Measurements from ENCODE around the gene KAT2A.

KAT2A gene

DNA sequence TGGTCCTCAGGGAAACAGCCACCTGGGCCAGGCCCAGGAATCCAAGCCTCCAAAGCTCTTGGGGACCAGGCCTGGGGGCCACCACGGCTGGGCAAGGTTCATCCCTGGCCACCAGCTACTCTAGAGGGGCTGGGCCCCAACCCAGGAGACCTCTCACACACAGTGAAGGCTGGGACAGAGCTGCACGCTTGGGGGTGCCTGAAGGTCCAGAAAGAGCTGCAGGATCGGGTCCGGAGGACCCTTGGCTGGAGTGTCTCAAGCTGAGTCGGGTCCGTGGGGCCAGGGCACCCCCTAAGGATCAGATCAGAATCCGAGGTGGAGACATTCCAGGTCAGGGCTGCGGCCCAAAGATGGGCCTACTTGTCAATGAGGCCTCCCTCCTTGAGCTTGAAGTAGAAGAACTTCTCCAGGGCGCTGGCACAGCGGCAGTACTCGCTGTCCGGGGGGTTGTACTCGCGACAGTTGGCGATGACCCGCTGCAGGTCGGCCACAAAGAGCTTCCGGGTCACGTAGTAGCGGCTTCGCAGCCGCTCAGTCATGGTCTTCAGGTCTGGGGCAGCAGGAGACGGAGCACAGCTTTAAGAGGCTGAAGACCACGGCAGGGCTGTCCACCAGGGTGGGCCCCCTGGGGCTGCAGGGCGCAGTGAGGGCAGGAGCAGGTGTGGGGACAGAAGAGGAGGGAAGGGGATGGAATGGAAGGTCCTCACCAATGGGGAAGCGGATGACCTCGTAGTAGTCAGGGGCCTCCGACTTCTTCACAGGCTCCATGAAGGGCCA lies 7.7 kb downstream of the KAT2A start:
- Histone ChIP-seq H3K79me2 (ENCODE audit: low read length) (no peaks in the 10 kb centered on the region), H4K20me1 (ENCODE audit: insufficient read depth, low read length) (no peaks in the 10 kb centered on the region), H2AFZ (ENCODE audit: low read depth, low read length) (no peak overlapping the region), H3K4me3 (ENCODE audit: low read length) (peak overlapping the region; percentile 80), H3K4me2 (ENCODE audit: low read length) (peak overlapping the region; percentile 97), H3K27ac (ENCODE audit: low read length) (peak overlapping the region; percentile 83), H3K9me3 (ENCODE audit: insufficient read depth, low read length) (no peaks in the 10 kb centered on the region), H3K36me3 (replicated peaks; ENCODE audit: low read depth, low read length) (peaks cover 16% of the 10 kb centered on the region), H3K4me1 (ENCODE audit: low read length) (peaks cover 48% of the 10 kb centered on the region), H3K9ac (ENCODE audit: low read length) (peak overlapping the region; percentile 50), H3K27me3 (ENCODE audit: low read depth, low read length) (no peaks in the 10 kb centered on the region)
- TF ChIP-seq, protein P1, sequence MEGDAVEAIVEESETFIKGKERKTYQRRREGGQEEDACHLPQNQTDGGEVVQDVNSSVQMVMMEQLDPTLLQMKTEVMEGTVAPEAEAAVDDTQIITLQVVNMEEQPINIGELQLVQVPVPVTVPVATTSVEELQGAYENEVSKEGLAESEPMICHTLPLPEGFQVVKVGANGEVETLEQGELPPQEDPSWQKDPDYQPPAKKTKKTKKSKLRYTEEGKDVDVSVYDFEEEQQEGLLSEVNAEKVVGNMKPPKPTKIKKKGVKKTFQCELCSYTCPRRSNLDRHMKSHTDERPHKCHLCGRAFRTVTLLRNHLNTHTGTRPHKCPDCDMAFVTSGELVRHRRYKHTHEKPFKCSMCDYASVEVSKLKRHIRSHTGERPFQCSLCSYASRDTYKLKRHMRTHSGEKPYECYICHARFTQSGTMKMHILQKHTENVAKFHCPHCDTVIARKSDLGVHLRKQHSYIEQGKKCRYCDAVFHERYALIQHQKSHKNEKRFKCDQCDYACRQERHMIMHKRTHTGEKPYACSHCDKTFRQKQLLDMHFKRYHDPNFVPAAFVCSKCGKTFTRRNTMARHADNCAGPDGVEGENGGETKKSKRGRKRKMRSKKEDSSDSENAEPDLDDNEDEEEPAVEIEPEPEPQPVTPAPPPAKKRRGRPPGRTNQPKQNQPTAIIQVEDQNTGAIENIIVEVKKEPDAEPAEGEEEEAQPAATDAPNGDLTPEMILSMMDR (IDR thresholded peaks at IDR 0.05; ENCODE audit: low read depth, low read length): no peak
- TF ChIP-seq EZH2phosphoT487 (IDR thresholded peaks at IDR 0.05; ENCODE audit: low read depth): no peak

DNA sequence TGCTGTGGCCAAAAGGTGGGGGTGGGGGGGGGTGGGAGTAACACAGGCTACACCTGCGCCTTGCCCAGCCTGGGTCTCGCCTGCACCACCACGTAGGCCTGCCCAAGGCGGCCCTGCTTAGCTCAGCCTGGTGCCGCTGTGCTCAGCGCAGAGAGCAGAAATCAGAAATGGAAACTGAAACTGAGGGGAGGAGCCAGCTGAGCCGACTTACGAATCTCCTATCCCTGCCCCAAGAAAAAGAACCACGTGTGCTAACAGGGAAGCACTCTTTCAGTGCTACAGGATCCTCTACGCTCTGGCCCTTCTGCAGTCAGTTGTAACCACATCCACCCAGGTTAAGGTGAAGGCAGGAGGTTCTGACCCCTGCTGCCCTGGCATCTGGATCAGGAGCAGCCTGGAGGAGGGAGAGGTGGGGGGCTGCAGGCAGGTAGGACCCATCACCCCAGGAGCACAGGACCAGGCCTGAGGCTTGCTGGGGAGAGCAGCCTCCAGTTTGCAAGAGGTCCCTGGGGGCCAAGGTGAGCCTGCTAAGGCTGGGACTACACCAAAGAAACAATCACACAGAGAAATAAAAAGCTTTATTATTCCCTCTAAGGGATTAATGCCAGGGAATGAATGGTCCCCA lies 8.5 kb downstream of the KAT2A start, which contains the start of gene DHX58:
Gene DHX58 (minus strand): TSS at position 163 of the 625 bp plus-strand sequence. CDS start 822 bp downstream, outside the sequence.
- Histone ChIP-seq H3K27me3 (ENCODE audit: low read depth, low read length) (no peaks in the 10 kb centered on the region), H3K36me3 (replicated peaks; ENCODE audit: low read depth, low read length) (peaks cover 15% of the 10 kb centered on the region), H3K4me2 (ENCODE audit: low read length) (peak within 1 kb of the TSS; percentile 97), H3K4me3 (ENCODE audit: low read length) (peak within 1 kb of the TSS; percentile 80), H3K4me1 (ENCODE audit: low read length) (peaks cover 51% of the 10 kb centered on the region), H4K20me1 (ENCODE audit: insufficient read depth, low read length) (no peaks in the 10 kb centered on the region), H3K9me3 (ENCODE audit: insufficient read depth, low read length) (no peaks in the 10 kb centered on the region), H3K27ac (ENCODE audit: low read length) (peak within 1 kb of the TSS; percentile 83), H3K9ac (ENCODE audit: low read length) (peak within 1 kb of the TSS; percentile 87), H3K79me2 (ENCODE audit: low read length) (no peaks in the 10 kb centered on the region), H2AFZ (ENCODE audit: low read depth, low read length) (no peak within 1 kb of the TSS)
- TF ChIP-seq, protein P1 (IDR thresholded peaks at IDR 0.05; ENCODE audit: low read depth, low read length): no peak
- no peak for TF ChIP-seq EZH2phosphoT487 (IDR thresholded peaks at IDR 0.05; ENCODE audit: low read depth)

DNA sequence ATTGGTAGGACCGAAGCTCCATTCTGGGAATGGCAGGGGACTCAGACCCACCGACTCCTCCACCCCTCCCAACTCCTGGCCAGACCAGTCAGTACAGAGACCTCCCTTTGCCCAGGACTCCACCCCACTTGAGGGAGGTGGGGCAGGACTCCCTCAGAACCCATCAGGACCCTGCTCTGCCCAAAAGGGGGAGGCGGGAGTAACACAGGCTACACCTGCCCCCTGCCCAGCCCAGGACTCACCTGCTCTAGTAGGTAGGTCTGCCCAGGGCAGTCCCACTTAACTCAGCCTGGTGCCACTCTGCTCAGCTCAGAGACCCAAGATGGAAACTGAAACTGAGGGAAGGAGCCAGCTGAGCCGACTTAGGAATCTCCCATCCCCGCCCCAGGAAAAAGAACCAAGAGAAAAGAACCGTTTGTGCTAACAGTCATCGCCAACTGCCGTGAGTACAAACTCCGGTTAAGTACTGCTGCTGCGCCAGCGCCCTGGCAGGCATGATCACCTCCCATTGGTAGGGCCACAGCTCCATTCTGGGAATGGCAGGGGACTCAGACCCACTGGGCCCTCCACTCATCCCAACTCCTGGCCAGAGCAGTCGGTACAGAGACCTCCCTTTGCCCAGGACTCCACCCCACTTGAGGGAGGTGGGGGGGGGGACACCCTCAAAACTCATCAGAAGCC lies 9.2 kb downstream of the KAT2A start:
- H3K27ac ChIP-seq (ENCODE audit: low read length): peak overlapping the region; percentile 83
- H3K36me3 ChIP-seq (replicated peaks; ENCODE audit: low read depth, low read length): peaks cover 10% of the 10 kb centered on the region
- no peaks in the 10 kb centered on the region for H3K79me2 ChIP-seq (ENCODE audit: low read length)
- H4K20me1 ChIP-seq (ENCODE audit: insufficient read depth, low read length): no peaks in the 10 kb centered on the region
- H3K4me3 ChIP-seq (ENCODE audit: low read length): peak overlapping the region; percentile 80
- peaks cover 48% of the 10 kb centered on the region for H3K4me1 ChIP-seq (ENCODE audit: low read length)
- H3K9me3 ChIP-seq (ENCODE audit: insufficient read depth, low read length): no peaks in the 10 kb centered on the region
- TF ChIP-seq, protein P1 (IDR thresholded peaks at IDR 0.05; ENCODE audit: low read depth, low read length): no peak
- no peak for TF ChIP-seq EZH2phosphoT487 (IDR thresholded peaks at IDR 0.05; ENCODE audit: low read depth)
- H3K9ac ChIP-seq (ENCODE audit: low read length): peak overlapping the region; percentile 87
- no peak overlapping the region for H2AFZ ChIP-seq (ENCODE audit: low read depth, low read length)
- no peaks in the 10 kb centered on the region for H3K27me3 ChIP-seq (ENCODE audit: low read depth, low read length)
- H3K4me2 ChIP-seq (ENCODE audit: low read length): peak overlapping the region; percentile 97

DNA sequence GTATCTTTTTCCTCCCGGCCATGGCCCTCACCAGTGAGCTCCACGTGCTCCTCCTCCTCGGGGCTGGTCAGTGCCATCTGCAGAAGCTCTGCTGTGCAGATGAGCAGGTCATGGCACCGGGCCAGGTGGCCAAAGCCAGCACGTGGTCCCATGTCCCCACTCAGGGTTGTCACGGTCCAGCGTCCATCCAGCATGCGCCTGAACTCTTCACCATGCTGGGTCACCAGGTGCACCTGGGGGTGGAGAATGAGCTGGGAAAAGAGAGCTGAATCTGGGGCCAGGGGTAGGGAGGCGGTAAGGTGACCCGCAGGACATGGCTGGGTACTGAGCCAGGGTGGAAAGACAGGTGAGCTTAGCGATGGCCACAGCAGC lies 9.9 kb downstream of the KAT2A start:
- H3K9me3 ChIP-seq (ENCODE audit: insufficient read depth, low read length): no peaks in the 10 kb centered on the region
- no peak overlapping the region for H3K4me3 ChIP-seq (ENCODE audit: low read length)
- no peak overlapping the region for H3K27ac ChIP-seq (ENCODE audit: low read length)
- H3K9ac ChIP-seq (ENCODE audit: low read length): no peak overlapping the region
- peaks cover 41% of the 10 kb centered on the region for H3K4me1 ChIP-seq (ENCODE audit: low read length)
- no peak overlapping the region for H3K4me2 ChIP-seq (ENCODE audit: low read length)
- H3K79me2 ChIP-seq (ENCODE audit: low read length): no peaks in the 10 kb centered on the region
- peaks cover 8% of the 10 kb centered on the region for H3K36me3 ChIP-seq (replicated peaks; ENCODE audit: low read depth, low read length)
- no peak overlapping the region for H2AFZ ChIP-seq (ENCODE audit: low read depth, low read length)
- H3K27me3 ChIP-seq (ENCODE audit: low read depth, low read length): no peaks in the 10 kb centered on the region
- no peaks in the 10 kb centered on the region for H4K20me1 ChIP-seq (ENCODE audit: insufficient read depth, low read length)
- TF ChIP-seq, protein P1 (IDR thresholded peaks at IDR 0.05; ENCODE audit: low read depth, low read length): no peak
- TF ChIP-seq EZH2phosphoT487 (IDR thresholded peaks at IDR 0.05; ENCODE audit: low read depth): no peak
